HG02870 (cell line): Measurements from ENCODE around the gene CDC42EP5.
"Not testable (repeated sequence)": the region's sequence is repeated elsewhere in the genome, so short reads cannot be mapped to it uniquely, and the experiment has no call there.

ENCODE experiments used
- ATAC-seq: cut with Tn5 transposase; IDR thresholded peaks from one replicate; pipeline ENCODE4 v1.9.1; 2021; ENCODE audit warnings: mild to moderate bottlenecking, moderate library complexity; ENCODE audit not compliant: unreplicated experiment

Gene CDC42EP5

DNA sequence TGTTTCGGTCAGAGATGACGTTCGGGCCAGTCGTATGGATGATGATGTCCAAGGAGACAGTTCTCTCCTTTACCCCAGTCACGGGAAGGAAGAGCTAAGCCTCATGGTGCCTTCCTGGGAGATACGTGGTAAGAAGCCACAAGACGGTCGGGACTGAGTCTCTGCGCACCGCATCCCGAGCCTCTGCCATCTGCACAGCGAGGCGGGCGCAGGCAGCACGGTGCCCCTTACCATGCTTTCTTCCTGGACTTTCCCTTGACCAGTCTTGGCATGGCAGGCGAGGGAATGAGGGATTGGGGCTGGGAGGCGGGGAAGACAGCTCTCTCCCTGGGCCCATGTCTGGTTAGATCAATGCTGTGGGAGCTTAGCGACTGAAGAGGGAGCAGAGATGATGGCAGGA, 19.5 kb upstream of the CDC42EP5 start:
- no peak for ATAC-seq

DNA sequence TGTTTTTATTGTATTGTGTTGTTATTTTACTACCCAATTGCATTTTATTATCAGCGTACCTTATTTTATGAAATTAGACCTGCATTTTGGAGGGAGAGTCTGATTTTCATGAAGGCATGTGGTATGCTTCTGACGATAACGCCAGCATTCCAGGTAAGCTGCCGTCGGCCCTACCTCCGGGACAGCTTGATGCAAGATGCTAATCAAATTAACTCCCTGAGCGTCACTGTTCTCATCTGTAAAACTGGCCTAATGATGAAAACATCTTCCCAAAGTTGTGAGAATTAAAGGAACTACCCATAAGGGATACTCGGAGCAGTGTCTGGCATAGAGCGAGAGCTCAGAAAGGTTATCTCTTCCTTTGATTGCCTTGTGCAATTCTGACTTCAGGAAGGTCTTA, 16.7 kb upstream of the CDC42EP5 start:
- no peak for ATAC-seq

DNA sequence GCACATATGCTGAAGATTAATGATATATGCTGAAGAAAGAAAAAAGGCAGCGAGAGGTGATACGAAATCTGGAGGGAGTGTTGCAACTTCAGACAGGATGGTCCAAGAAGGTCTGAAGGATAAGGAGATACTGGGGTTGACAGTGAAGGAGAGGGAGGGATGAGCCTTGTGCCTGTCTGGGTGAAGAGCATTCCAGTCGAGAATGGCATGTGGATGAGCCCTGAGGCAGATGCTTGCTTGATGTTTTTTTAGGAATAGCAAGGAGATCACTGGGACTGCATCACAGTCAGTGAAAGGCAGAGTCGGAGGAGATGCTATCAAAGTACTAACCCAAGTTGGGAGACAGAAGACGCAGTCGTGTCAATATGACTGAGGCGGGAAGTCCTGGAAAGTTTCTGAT, 16.2 kb upstream of the CDC42EP5 start:
- no peak for ATAC-seq

DNA sequence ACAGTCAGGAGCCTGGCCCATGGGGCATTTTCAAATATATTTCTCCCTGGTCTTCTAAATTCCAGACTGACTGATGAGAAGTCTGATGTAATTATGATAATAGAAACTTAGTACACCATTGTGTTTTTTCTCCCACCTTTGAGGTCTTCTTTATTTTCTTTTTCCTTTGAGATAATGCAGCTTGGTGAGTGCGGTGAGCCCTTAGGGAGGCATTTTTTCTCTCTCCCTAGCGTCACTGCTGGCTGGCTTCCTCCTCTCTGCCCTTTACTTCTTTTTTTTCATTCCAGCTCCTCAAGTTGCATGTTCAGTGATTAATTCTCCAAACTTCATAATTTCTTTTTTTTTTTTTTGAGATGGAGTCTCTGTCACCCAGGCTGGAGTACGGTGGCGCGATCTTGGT, 12.8 kb upstream of the CDC42EP5 start:
- no peak for ATAC-seq

DNA sequence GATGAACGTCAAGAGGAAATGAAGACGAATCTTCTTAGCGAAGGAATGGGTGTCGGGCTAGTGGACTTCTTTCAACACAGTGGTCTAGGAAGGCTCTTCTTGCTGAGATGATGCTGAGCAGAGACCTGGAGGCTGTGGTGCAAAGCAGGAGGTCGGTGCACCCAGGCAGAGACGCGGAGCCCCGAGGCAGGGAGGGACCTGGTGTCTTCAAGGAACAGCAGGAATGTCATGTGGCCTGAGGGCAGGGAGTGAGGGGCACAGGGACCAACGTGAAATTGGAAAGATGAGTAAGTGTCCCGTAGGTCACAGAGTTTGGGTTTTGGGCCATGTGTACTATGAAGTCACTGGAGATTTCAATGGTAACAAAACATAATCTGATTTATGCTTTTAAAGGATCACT, 11.4 kb upstream of the CDC42EP5 start:
- no peak for ATAC-seq

DNA sequence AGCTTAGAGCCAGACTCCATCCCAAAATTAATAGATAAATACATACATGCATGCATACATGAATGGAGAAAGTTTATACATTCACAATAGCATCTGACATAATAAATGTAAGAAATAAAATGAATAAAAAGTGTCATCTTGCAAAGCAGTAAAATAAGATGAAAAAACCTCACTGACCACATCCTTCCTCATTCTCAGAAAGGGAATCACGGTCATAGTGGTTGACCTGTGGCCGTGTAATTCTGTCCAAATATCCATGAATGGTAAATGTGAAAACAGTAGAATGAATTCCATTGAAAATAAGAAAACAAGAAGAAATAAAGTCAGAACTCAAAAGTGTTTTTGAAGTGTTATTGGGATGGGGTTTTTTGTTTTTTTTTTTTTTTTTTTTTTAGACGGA, 9.8 kb upstream of the CDC42EP5 start:
- no peak for ATAC-seq

DNA sequence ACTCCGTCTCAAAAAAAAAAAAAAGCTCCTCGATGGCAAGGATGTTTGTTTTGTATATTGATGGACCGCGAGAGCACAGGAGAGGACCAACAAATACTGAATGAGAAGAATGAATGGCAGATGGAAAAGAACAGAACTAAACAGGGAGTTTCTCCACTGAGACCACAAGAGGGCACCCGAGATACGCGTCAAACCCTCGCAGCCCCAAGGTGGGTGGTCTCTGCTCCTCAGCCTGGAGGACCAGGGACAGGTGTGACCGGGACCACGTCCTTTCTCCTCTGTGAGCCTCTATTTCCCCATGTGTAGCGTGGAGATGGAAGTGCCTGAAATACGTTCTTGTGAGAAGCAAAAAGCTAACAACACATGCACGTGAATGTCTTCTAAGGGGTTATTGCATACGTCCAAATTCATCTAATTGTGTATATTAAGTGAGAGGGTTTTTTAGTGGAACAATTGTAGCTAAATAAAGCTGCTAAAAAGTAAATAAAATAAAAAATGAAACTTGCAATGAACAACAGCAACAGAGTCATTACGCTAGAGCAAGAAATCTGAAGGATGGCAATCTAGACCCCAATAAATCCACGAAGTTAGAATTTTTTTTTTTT, 8.3 kb upstream of the CDC42EP5 start:
- no peak for ATAC-seq

DNA sequence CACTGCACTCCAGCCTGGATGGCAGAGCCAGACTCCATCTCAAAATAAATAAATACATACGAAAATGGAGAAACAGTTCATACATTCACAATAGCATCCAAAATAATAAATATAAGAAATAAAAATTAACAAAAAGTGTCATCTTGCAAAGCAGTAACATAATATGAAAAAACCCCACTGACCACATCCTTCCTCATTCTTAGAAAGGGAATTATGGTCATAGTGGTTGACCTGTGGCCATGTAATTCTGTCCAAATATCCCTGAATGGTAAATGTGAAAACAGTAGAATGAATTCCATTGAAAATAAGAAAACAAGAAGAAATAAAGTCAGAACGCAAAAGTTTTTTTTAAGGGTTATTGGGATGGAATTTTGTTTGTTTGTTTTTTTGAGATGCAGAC, 7.0 kb upstream of the CDC42EP5 start:
- ATAC-seq: no peak

DNA sequence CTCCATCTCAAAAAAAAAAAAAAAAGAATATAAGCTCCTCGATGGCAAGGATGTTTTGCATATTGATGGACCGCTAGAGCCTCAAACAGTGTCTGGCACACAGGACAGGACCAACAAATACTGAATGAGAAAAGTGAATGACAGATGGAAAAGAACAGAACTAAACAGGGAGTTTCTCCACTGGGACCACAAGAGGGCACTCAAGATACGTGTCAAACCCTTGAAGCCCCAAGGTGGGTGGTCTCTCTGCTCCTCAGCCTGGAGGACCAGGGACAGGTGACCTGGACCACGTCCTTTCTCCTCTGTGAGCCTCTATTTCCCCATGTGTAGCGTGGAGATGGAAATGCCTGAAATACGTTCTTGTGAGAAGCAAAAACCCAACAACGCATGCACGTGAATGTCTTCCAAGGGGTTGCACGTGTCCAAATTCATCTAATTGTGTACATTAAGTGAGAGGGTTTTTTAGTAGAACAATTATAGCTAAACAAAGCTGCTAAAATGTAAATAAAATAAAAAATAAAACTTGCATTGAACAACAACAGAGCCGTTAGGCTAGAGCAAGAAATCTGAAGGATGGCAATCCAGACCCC, 5.7 kb upstream of the CDC42EP5 start:
- ATAC-seq: no peak

DNA sequence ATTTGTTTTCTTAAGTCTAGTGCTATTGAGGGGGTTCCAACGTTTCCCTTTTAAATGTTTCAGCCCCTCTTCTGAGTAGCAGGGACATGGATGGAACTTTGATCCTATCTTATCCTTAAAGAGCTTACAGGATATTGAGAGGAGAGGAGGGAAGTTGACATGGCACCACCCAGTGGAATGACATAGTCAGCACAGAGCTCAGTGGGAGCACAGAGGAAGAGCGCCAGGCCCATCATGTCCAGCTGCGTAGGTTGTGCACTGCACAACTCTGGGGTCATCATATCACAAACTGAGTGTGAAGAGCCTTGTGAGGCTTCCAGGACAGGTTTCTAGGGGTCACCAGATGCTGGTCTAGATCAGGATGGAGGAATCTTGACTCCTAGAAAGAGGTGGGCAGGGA, 4.6 kb upstream of the CDC42EP5 start:
- ATAC-seq: no peak

DNA sequence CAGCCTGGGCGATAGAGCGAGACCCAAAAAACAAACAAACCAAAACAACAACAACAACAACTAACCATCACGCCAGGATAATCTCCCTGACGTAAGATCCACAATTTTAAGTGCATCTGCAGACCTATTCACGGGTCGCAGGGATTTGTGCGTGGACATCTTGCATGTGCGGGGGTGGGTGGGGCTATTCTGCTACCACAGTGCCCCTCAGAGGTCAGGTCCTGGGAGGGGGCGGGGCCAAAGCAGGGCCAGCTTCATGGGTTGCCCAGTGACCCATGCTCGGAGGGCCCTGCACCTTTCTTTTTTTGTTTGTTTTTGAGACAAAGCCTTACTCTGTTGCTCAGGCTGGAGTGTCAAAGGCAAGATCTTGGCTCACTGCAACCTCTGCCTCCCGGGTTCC, 2.6 kb upstream of the CDC42EP5 start:
- no peak for ATAC-seq

DNA sequence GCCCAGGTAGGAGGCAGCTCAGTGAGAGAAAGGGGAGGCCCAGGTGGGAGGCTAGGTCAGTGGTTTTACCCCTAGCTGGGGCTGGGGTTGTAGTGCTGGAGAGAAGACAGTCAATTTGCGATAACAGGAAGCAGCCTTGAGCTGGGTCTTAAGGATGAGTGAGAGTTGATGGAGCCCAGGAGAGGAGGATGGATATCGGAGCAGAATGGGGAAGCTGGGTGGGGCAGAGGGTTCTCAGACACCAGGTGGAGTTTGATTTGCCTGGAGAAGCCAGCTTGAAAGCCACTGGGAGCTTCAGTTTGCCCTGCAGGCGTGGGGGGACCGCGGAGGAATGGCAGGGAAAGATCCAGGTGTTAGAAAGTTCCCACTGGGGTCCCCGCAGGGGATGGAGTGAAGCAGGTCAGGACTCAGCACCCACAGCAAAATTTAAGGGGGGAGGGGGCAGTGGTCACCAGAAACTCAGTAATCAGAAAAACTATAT, 836 bp upstream of the CDC42EP5 start:
- no peak for ATAC-seq

DNA sequence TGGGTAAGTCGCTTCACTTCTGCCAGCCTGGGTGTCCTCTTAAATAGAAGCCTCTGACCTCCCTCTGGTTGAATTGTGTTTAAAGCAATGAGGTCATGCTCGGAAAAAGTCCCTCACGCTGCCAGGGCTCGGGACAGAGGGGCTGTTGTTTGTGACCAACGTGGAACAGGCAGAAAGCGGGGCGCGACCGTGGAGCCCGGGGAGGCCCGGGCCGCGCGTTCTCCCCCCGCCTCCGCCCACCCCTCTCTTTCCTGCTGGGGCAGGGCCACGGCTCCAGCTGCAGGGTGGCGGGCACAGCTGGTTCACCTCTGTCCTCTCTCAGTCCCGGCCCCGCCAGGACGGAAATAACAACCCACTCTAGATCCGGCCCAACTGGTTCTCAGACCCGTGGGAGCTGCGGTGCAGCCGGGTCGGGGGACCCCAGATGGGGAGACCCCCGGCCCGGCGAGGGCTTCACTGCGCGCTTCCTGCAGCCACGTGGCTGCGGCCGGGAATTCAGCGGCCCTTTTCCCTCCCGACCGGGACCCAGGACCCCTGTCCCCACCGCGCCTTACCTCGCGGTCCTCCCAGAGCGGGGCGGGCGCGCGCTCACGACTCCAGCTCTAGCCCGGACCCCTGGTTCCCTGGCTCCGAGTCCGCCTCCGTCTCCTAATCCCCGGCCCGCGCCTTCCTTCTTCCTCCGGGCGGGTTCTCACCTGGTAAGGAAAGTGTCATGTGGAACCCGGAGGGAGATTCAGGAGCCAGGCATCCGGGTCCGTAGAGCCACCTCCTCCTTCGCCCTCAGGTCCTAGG, 1.9 kb downstream of the CDC42EP5 start:
- ATAC-seq: no peak

DNA sequence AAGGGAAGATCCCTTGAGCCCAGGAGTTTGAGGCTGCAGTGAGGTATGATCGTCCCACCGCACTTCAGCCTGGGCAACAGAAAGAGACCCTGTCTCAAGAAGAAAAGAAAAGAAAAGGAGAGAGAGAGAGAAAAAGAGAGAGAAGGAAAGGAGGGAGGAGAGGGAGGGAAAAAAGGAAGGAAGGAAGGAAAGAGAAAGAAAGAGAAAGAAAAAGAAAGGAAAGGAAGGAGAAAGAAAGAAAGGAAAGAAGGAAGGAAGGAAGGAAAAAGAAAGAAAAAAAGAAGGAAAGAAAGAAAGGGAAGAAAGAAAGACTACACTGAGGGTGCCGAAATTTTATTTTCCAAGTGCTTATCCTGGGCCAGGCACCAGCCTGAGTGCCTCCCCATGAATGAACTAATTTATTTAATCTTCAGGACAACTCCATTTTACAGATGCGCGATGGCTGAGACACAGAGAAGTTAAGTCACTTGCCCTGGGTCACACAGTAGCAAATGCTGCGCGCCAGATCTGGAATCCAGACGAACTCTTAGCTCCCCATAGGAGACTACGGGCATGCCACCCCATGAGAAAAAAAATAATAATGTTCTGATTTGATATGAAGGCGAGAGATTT, 2.7 kb downstream of the CDC42EP5 start:
- no peak for ATAC-seq

DNA sequence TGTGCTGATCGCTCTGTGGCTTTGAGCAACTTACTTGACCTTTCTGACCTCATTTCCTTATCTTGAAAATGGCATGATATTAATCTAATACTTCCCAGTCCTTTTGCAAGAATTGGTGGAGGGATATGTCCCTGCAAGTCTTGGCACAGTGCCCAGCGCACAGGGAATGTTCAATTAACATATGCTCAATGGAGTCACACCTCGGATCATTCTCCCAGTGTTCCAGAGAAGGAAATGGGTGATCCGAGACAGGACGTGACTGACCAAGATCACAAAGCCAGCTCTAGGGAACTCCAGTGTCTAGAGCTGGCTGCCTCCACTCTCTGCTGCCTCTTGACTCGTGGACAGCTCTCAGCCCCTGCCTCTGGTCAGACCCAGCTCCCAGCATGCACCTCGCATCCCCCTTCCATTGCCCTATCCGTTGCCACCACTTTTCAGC, 3.6 kb downstream of the CDC42EP5 start:
- ATAC-seq: no peak

DNA sequence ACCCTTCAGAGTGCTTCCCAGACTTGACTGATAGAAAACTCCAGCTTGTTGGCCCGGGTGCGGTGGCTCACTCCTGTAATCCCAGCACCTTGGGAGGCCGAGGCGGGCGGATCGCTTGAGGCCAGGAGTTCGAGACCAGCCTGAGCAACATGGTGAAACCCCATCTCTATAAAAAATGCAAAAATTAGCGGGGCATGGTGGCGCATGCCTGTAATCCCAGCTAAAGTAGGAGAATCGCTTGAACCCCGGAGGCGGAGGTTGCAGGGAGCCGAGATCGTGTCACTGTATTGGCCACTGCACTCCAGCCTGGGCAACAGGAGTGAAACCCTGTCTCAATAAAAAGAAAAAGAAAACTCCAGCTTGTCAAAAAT, 7.0 kb downstream of the CDC42EP5 start:
- not testable (repeated sequence) for ATAC-seq

DNA sequence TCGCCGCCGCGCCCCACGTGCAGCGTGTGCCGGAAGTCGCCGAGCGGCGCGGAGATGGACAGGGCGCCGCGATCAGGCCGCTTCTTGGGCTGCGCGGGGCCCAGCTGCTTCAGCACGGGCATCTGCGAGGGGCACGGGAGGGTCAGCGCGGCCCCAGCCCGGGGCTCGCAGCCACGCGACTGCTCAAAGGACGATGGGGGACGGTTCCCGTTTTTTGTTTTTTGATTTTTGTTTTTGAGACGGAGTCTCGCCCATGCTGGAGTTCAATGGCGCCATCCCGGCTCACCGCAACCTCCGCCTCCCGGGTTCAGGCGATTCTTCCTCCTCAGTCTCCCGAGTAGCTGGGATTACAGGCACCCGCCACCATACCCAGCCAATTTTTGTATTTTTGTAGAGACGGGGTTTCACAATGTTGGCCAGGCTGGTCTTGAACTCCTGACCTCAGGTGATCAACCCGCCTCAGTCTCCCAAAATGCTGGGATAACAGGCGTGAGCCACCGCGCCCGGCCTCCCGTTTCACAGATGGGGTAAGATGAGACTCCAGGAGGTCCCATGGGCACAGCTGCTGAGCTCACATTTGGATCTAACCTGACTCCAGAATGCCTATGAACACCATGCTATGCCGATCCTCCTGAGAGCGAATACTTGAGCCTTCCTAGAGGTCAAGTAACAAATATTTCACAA, 7.5 kb downstream of the CDC42EP5 start:
- no peak for ATAC-seq

DNA sequence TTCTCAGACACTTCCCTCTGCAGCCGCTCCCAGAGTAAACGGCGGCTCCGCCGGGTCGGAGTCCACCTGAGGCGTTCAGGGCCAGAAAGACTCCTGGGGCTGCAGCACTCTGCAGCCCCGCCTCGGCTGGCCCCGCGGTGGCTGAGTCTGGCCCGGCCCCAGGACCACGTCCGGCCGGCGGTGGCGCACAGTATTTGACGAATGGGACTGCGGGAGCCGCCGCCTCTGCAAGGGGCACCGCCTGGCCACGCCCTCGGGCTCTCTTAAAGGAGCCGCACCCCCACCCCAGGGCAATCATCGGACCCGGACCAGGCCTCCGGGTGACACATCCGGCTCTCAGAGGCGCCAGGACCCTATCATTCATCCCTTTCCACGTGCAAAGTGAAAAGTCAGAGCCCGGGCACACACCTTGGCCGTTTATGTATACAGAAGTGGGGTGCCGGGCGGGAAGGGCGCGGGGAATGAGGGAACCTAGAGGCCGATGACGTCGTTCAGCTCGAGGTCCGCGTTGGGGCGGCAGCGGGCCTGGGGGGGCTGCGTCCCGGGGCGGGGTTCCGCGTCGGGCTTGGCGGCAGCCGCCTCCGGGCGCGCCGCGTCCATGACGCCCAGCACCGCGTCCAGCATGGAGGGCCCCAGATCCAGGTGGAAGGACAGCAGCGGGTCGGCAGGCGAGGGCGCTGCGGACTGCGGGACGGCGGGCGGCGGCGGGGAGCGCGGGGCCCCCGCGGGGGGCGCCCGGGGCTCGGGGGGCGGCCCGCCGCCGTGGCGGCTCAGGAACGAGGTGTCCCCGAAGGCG, 8.3 kb downstream of the CDC42EP5 start:
- peak; percentile 33 for ATAC-seq

DNA sequence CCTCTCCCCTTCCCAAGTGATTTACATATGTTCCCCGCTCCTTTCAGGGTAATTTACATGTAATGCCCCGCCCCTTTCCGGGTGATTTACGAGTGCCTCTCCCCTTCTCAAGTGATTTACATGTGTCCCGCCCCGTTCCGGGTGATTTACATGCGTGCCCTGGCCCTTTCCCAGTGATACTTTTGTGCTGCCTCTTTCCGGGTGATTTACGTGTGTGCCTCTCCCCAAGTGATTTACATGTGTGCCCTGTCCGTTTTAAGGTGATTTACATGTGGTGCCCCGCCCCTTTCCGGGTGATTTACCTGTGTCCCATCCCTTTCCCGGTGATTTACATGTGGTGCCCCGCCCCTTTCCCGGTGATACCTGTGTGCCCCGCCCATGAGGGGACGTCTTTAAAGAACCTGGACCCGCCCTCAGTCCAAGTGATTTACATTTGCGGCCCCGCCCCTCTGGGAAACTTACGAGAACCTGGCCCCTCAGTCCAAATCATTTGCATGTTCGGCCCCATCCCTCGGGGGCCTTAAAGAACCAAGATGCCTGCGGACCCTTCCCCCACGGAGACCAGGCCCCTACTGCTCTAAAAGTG, 9.0 kb downstream of the CDC42EP5 start:
- peak; percentile 39 for ATAC-seq

DNA sequence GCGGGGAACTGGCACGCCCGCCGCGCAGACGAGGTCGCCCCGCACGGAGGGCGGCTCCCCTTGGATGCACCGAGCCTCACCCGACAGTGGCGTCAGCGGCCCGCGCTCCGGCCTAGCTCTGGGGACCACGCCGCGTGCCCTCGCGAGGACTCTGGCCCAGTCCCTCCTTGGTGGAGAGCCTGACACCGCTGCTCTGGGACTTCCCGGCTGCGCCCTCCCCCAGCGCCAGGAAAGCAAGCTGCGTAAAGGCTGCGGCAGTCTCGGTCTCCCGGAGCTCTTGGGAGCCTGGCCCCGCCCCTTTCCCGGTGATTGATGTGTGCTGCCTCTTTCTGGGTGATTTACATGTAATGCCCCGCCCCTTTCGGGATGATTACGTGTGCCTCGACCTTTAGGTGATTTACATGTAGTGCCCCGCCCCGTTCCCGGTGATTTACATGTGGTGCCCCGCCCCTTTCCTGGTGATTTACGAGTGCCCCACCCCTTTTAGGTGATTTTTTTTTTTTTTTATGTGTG, 9.5 kb downstream of the CDC42EP5 start, which contains the start of gene LENG9:
Gene LENG9 (minus strand): TSS at position 248 of the 513 bp plus-strand sequence. CDS start 252 bp downstream, outside the sequence.
- peak; percentile 61 for ATAC-seq
